ENCODE results near the gene NAA80.

NAA80 gene

DNA sequence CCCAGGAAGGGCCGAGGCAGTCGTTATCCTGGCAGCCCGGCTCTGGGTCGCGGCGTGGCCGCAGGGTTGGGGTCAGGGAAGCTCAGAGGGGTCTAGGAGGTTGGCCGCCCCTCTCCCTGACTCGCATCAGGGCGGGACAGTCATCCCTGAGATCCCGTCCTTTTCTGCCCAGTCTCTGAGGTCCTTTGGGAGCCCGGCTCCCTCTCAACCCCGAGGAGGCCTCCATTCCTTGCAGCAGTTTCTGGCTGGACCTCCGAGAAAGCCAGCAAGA, 22.8 kb upstream of the NAA80 start:
- no peaks in the 10 kb centered on the region for H3K27me3 ChIP-seq (ENCODE audit: control insufficient read depth in 2 of 2, insufficient read depth in 2 of 2, low read length in 2 of 2)
- H3K4me3 ChIP-seq (ENCODE audit: low read length in 2 of 2): peak overlapping the region; percentile 89 to 90
- H3K9me3 ChIP-seq (ENCODE audit: control insufficient read depth in 2 of 2, low read length in 2 of 2): no peaks in the 10 kb centered on the region
- H3K4me1 ChIP-seq (ENCODE audit: control insufficient read depth in 2 of 2, insufficient read depth in 2 of 2, low read length in 2 of 2): peaks cover 49 to 52% of the 10 kb centered on the region in 2 donors
- H3K36me3 ChIP-seq (ENCODE audit: control insufficient read depth in 2 of 2, insufficient read depth in 2 of 2, low read length in 2 of 2): peaks cover 9 to 19% of the 10 kb centered on the region in 2 donors
- H3K27ac ChIP-seq (ENCODE audit: low read depth in 2 of 2, low read length in 2 of 2): peak overlapping the region; percentile 93 to 95
- H3K9ac ChIP-seq (ENCODE audit: low read depth in 1 of 2, low read length in 2 of 2): peak overlapping the region; percentile 49 to 62

- peak overlapping the region; percentile 89 to 90 for H3K4me3 ChIP-seq (ENCODE audit: low read length in 2 of 2)
- peak overlapping the region; percentile 93 to 95 for H3K27ac ChIP-seq (ENCODE audit: low read depth in 2 of 2, low read length in 2 of 2)
- peaks cover 11 to 19% of the 10 kb centered on the region in 2 donors for H3K36me3 ChIP-seq (ENCODE audit: control insufficient read depth in 2 of 2, insufficient read depth in 2 of 2, low read length in 2 of 2)
- peaks cover 51 to 54% of the 10 kb centered on the region in 2 donors for H3K4me1 ChIP-seq (ENCODE audit: control insufficient read depth in 2 of 2, insufficient read depth in 2 of 2, low read length in 2 of 2)
- no peaks in the 10 kb centered on the region for H3K27me3 ChIP-seq (ENCODE audit: control insufficient read depth in 2 of 2, insufficient read depth in 2 of 2, low read length in 2 of 2)
- peak overlapping the region; percentile 87 to 97 for H3K9ac ChIP-seq (ENCODE audit: low read depth in 1 of 2, low read length in 2 of 2)
- H3K9me3 ChIP-seq (ENCODE audit: control insufficient read depth in 2 of 2, low read length in 2 of 2): no peaks in the 10 kb centered on the region
These were observed 22.3 kb upstream of the NAA80 start for GRCh38 chr3:50321336-50322114.

DNA sequence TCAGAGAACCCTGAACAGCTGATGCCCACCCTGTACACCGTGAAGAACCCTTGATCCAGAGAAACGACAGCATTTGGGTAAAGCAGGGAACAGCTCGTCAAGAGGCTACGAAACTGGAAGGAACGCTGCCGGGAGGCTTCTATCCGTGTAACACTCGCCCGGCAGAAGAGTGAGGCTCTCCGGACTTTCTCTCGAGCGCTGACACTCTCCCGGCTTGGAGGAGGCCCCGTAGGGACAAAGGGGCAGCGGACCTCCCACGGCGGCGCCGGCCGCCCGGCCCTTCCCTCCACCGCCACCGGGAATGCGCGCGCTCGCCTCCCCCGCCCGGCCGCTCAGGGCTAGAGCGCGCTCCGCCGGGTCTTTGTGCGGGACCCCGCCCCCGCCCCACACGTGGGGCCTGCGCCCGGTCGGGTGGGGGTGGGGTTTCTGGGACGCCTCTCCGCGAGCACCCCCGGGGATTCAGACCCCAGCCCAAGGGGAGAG, 21.7 kb upstream of the NAA80 start:
- H3K4me3 ChIP-seq (ENCODE audit: low read length in 2 of 2): peak overlapping the region; percentile 89 to 90
- no peaks in the 10 kb centered on the region for H3K27me3 ChIP-seq (ENCODE audit: control insufficient read depth in 2 of 2, insufficient read depth in 2 of 2, low read length in 2 of 2)
- H3K9ac ChIP-seq (ENCODE audit: low read depth in 1 of 2, low read length in 2 of 2): peak overlapping the region; percentile 87 to 97
- no peaks in the 10 kb centered on the region for H3K9me3 ChIP-seq (ENCODE audit: control insufficient read depth in 2 of 2, low read length in 2 of 2)
- peaks cover 55 to 59% of the 10 kb centered on the region in 2 donors for H3K4me1 ChIP-seq (ENCODE audit: control insufficient read depth in 2 of 2, insufficient read depth in 2 of 2, low read length in 2 of 2)
- H3K36me3 ChIP-seq (ENCODE audit: control insufficient read depth in 2 of 2, insufficient read depth in 2 of 2, low read length in 2 of 2): peaks cover 7 to 14% of the 10 kb centered on the region in 2 donors
- peak overlapping the region; percentile 93 to 95 for H3K27ac ChIP-seq (ENCODE audit: low read depth in 2 of 2, low read length in 2 of 2)

DNA sequence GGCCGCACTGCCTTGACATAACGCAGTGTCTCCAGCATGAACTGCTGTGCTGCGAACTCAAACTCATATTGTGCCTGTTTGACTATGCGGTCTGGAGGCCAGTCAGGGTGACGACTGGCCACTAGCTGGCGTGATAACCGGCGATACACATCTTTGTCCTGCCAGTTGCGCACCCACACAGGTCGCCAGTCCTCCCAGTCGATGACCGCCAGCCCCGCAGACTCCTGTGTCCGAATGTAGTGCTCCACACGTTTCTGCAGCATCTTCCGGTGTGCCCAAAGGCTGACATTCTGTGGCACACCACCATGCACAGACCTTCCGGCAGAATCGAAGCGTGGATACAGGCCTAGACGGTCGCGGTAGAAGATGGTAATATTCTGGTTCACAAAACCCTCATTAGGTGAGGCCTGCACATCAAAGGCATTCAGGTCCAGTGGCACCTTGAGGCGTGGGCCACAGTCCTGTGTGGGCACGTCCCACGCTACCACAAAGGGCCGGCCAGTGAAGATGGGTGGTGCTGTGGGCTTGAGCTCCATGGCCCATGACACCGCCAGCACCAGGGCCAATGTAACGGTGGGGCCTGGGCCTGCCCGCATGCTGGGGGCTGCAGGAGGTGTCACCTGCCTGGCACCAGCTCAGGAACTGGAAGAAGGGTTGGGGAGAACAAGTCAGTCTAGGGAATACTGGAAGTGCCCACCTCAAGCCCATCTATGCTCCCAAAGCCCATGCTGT, 20.9 kb upstream of the NAA80 start:
- H3K4me3 ChIP-seq (ENCODE audit: low read length in 2 of 2): peak overlapping the region; percentile 89 to 90
- H3K27me3 ChIP-seq (ENCODE audit: control insufficient read depth in 2 of 2, insufficient read depth in 2 of 2, low read length in 2 of 2): no peaks in the 10 kb centered on the region
- H3K27ac ChIP-seq (ENCODE audit: low read depth in 2 of 2, low read length in 2 of 2): peak overlapping the region; percentile 93 to 95
- H3K9ac ChIP-seq (ENCODE audit: low read depth in 1 of 2, low read length in 2 of 2): peak overlapping the region; percentile 87 to 97
- peaks cover 55 to 60% of the 10 kb centered on the region in 2 donors for H3K4me1 ChIP-seq (ENCODE audit: control insufficient read depth in 2 of 2, insufficient read depth in 2 of 2, low read length in 2 of 2)
- H3K36me3 ChIP-seq (ENCODE audit: control insufficient read depth in 2 of 2, insufficient read depth in 2 of 2, low read length in 2 of 2): peaks cover 2 to 8% of the 10 kb centered on the region in 2 donors
- H3K9me3 ChIP-seq (ENCODE audit: control insufficient read depth in 2 of 2, low read length in 2 of 2): no peaks in the 10 kb centered on the region

DNA sequence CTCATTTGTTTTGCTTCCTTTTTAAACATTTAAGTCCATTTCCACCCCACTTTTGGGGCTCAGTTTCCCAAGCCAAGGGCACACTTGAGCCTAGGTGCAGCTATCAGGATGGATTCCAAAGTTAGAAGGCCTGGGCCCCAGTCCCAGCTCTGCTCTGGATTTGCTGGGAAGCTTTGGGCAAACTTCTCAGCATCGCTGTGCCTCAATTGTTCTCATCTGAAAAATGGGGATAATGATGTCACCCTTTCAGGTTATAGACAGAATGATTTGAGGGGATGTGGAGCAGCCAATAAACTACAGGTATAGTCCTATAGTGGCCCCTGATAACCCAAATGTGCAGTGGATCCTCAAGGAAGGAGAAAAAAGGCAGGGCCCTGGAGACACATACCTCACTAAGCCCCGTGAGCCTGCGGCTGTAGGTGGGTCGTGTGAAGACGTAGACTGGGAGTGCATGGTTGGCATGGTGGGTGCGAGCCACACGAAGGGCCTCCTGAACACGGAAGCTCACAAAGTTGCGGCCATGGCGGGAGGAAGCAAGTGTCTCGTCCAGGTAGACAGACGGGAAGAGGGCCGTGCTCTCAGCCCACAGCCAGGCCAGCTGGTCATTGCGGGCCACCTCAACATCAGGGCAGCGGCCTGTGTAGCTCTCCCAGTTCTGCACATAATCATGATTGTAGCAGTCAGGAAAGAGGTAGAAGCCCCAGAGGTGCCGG, 20.1 kb upstream of the NAA80 start:
- H3K4me1 ChIP-seq (ENCODE audit: control insufficient read depth in 2 of 2, insufficient read depth in 2 of 2, low read length in 2 of 2): peaks cover 55 to 60% of the 10 kb centered on the region in 2 donors
- peaks cover 2 to 8% of the 10 kb centered on the region in 2 donors for H3K36me3 ChIP-seq (ENCODE audit: control insufficient read depth in 2 of 2, insufficient read depth in 2 of 2, low read length in 2 of 2)
- no peaks in the 10 kb centered on the region for H3K9me3 ChIP-seq (ENCODE audit: control insufficient read depth in 2 of 2, low read length in 2 of 2)
- H3K4me3 ChIP-seq (ENCODE audit: low read length in 2 of 2): peak overlapping the region; percentile 6 to 89
- H3K27me3 ChIP-seq (ENCODE audit: control insufficient read depth in 2 of 2, insufficient read depth in 2 of 2, low read length in 2 of 2): no peaks in the 10 kb centered on the region
- no peak overlapping the region for H3K27ac ChIP-seq (ENCODE audit: low read depth in 2 of 2, low read length in 2 of 2)
- peak overlapping the region; percentile 26 to 87 for H3K9ac ChIP-seq (ENCODE audit: low read depth in 1 of 2, low read length in 2 of 2)

DNA sequence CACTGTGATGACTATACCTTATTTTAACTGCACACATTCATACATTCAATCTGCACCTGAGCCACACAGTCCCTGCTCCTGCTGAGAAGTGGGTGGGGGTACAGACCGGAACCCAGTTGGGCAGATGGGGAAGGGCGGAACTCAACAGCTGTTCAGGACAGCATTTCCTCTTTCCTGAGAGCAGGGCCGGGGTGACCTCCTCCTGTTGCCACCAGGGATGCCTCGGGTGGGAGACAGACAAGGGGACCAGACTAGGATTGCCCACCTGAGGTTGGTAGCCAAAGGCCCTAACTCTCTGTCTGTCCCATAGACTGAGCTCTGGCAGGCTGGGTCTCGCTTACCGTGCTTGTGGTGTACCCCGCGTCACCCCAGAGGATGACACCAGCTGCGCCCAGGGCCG, 19.4 kb upstream of the NAA80 start:
- Histone ChIP-seq H3K27me3 (ENCODE audit: control insufficient read depth in 2 of 2, insufficient read depth in 2 of 2, low read length in 2 of 2) (no peaks in the 10 kb centered on the region), H3K9ac (ENCODE audit: low read depth in 1 of 2, low read length in 2 of 2) (peak overlapping the region in 1 of 2 donors; percentile 82), H3K27ac (ENCODE audit: low read depth in 2 of 2, low read length in 2 of 2) (peak overlapping the region; percentile 97 to 98), H3K4me1 (ENCODE audit: control insufficient read depth in 2 of 2, insufficient read depth in 2 of 2, low read length in 2 of 2) (peaks cover 55 to 60% of the 10 kb centered on the region in 2 donors), H3K9me3 (ENCODE audit: control insufficient read depth in 2 of 2, low read length in 2 of 2) (no peaks in the 10 kb centered on the region), H3K4me3 (ENCODE audit: low read length in 2 of 2) (peak overlapping the region in 1 of 2 donors; percentile 29), H3K36me3 (ENCODE audit: control insufficient read depth in 2 of 2, insufficient read depth in 2 of 2, low read length in 2 of 2) (peaks cover 2 to 8% of the 10 kb centered on the region in 2 donors)

- Histone ChIP-seq H3K4me1 (ENCODE audit: control insufficient read depth in 2 of 2, insufficient read depth in 2 of 2, low read length in 2 of 2) (peaks cover 55 to 60% of the 10 kb centered on the region in 2 donors), H3K27ac (ENCODE audit: low read depth in 2 of 2, low read length in 2 of 2) (peak overlapping the region; percentile 97 to 98), H3K9me3 (ENCODE audit: control insufficient read depth in 2 of 2, low read length in 2 of 2) (no peaks in the 10 kb centered on the region), H3K4me3 (ENCODE audit: low read length in 2 of 2) (peak overlapping the region in 1 of 2 donors; percentile 29), H3K36me3 (ENCODE audit: control insufficient read depth in 2 of 2, insufficient read depth in 2 of 2, low read length in 2 of 2) (peaks cover 2 to 8% of the 10 kb centered on the region in 2 donors), H3K9ac (ENCODE audit: low read depth in 1 of 2, low read length in 2 of 2) (peak overlapping the region; percentile 41 to 82), H3K27me3 (ENCODE audit: control insufficient read depth in 2 of 2, insufficient read depth in 2 of 2, low read length in 2 of 2) (no peaks in the 10 kb centered on the region)
These were observed 19.0 kb upstream of the NAA80 start for GRCh38 chr3:50318163-50318562.

DNA sequence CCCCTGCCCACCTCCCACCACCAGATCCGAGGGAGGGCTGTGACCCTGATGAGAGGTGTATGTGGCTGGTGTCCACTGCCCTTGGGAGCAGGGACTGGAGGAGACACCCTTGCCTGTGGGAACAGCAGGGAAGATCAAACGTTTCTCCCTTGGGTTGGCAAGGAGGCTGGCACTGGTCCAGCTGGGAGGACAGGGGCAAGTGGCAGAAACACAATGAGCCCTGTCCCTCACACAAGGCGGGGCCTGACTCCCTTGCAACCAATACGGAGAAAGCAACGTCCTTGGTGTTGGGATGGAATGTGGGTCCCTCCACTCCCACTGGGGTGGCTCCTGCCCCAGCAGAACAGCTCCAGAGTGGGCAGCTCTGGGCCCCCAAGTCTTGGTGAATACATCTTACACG, 18.1 kb upstream of the NAA80 start:
- Histone ChIP-seq H3K4me1 (ENCODE audit: control insufficient read depth in 2 of 2, insufficient read depth in 2 of 2, low read length in 2 of 2) (peaks cover 53 to 54% of the 10 kb centered on the region in 2 donors), H3K27ac (ENCODE audit: low read depth in 2 of 2, low read length in 2 of 2) (peak overlapping the region; percentile 97 to 98), H3K9ac (ENCODE audit: low read depth in 1 of 2, low read length in 2 of 2) (peak overlapping the region; percentile 71 to 82)

GRCh38 chr3:50316657-50317242, 17.5 kb upstream of the NAA80 start:
- peaks cover 47 to 49% of the 10 kb centered on the region in 2 donors for H3K4me1 ChIP-seq (ENCODE audit: control insufficient read depth in 2 of 2, insufficient read depth in 2 of 2, low read length in 2 of 2)
- peaks cover 2 to 8% of the 10 kb centered on the region in 2 donors for H3K36me3 ChIP-seq (ENCODE audit: control insufficient read depth in 2 of 2, insufficient read depth in 2 of 2, low read length in 2 of 2)
- peak overlapping the region; percentile 71 to 82 for H3K9ac ChIP-seq (ENCODE audit: low read depth in 1 of 2, low read length in 2 of 2)
- peak overlapping the region; percentile 97 to 98 for H3K27ac ChIP-seq (ENCODE audit: low read depth in 2 of 2, low read length in 2 of 2)
- no peaks in the 10 kb centered on the region for H3K9me3 ChIP-seq (ENCODE audit: control insufficient read depth in 2 of 2, low read length in 2 of 2)
- no peaks in the 10 kb centered on the region for H3K27me3 ChIP-seq (ENCODE audit: control insufficient read depth in 2 of 2, insufficient read depth in 2 of 2, low read length in 2 of 2)
- H3K4me3 ChIP-seq (ENCODE audit: low read length in 2 of 2): peak overlapping the region; percentile 23 to 34

More for the DNA sequence above, 18.1 kb upstream of the NAA80 start:
- H3K9me3 ChIP-seq (ENCODE audit: control insufficient read depth in 2 of 2, low read length in 2 of 2): no peaks in the 10 kb centered on the region
- no peaks in the 10 kb centered on the region for H3K27me3 ChIP-seq (ENCODE audit: control insufficient read depth in 2 of 2, insufficient read depth in 2 of 2, low read length in 2 of 2)
- H3K4me3 ChIP-seq (ENCODE audit: low read length in 2 of 2): peak overlapping the region; percentile 23 to 34
- H3K36me3 ChIP-seq (ENCODE audit: control insufficient read depth in 2 of 2, insufficient read depth in 2 of 2, low read length in 2 of 2): peaks cover 2 to 8% of the 10 kb centered on the region in 2 donors

Data from mucosa of rectum (tissue), 2 donors.